NCI-H1694 (cell line): ENCODE measurements around the gene PJA2.

Experiments
- DNase-seq: peaks from one replicate; lab custom pipeline; 2025; lab: John Stamatoyannopoulos, UW

Gene PJA2

GRCh38 chr5:109350537-109351270, 59.1 kb downstream of the PJA2 start:
- DNase-seq, result no peak

GRCh38 chr5:109349388-109349787, 60.4 kb downstream of the PJA2 start:
- no peak for DNase-seq

- DNase-seq, result peak; percentile 49
Measured at GRCh38 chr5:109347252-109347888, 62.4 kb downstream of the PJA2 start.

- DNase-seq, result no peak
Measured at GRCh38 chr5:109345699-109346098, 64.1 kb downstream of the PJA2 start.

DNA sequence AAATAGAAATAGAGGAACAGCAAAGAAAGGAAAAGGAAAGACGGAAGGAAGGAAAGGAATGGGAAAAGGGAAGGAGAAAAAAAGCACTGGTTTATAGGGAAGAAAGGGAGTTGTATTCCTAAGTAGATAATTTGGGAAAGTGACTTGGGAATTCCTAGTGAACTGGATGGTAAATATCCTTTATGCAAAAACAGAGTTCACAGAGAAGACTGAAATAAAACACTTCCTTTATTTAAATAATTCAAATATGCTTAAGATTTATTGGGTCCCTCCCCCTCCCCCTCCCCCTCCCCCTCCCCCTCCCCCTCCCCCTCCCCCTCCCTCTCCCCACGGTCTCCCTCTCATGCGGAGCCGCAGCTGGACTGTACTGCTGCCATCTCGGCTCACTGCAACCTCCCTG, 69.4 kb downstream of the PJA2 start:
- DNase-seq, result no peak

GRCh38 chr5:109335114-109335513, 74.7 kb downstream of the PJA2 start:
- no peak for DNase-seq

DNA sequence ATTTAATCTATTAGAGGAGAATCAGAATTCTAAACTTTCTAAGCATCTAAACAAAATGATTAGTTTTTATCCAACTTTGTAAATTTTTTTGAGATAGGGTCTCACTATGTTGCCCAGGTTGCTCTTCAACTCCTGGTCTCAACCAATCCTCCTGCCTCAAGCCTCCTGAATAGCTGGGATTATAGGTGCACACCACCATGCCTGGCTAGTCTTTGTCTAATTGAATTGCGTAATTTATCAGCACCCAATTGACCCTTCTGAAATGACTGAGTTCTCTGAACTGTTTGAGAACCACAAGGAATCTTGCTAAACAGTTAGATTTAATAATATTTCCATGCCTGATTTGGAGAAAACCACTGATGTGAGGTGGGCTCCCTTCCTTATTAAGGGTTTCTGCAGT, 75.7 kb downstream of the PJA2 start:
- DNase-seq, result no peak

DNA sequence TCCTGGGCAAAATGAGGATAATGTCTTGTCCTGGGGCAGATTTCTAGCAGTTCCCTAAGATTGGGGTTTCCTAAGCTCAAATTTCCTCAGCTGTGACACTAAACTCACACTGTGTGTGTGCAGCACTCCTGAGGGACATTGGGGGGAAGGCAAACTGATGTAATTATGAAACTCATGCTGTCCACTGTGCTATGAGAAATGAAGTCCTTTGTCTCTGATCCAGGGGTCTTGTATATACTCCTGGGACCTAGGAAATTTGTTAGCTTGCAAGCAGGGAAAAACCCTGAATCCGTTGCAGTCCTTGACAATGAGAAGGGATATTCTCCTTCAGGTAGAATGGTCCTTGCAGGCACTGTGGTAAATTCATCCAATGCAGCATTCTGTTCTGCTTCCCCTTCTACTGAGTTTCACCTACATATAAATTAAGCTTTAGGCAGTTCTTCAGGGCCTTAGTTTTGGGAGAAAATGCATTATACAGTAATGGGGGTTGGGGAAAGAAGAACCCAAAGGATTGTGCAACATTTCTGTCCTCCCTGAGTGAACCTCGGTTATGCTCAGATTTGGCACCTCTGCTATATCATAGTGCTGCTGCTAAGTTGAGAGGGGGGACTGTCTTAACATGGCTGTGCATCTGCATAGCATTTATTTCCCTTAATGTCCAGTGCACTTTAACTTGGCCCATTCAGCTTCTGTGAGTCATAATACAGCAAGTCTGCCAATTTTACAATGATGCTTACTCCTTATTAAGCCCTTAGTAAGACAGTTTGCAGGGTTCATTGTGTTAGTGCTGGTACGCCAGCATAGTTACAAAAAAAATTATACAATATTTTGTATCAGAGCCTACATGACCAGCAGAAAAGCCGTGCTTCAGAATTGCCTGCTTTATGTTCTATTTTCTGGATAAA, 80.2 kb downstream of the PJA2 start:
- DNase-seq, result no peak

DNA sequence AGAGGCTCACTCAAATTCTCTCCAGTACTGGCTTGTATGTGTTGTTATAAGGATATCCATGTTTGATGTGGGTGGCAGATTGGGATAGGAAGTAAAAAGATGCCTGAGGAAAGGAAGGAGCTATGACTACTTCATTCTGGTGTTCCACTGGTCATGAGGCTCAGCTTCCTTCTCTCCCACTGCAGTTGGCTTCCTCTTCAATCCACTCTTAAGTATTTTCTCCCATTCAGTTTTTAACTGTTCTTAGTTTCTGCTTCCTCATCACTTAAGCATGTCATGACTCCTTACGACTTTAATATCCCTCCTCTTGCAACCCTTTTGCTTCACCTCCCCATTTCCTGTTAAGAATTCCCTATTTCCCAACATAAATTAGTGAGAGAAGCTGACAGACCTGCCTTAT, 81.1 kb downstream of the PJA2 start:
- DNase-seq, result no peak

DNA sequence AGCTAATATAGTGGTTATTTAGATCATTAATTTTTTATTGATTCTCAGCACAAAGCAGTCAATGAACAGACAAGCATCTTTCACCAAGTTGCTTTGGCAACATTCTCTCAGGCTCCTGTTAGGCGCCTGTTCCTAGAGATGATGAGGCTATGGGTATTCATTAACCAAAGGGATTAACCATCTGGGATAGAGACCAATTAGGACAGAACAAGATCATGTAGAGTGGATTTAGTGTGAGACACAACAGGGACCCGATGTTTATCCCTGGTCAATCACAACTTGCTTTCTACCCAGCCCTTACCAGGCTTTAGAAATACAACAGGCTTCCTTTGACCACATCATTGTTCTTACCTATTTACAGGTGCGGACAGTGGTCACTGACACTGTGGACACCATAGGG, 82.2 kb downstream of the PJA2 start:
- DNase-seq, result no peak

DNA sequence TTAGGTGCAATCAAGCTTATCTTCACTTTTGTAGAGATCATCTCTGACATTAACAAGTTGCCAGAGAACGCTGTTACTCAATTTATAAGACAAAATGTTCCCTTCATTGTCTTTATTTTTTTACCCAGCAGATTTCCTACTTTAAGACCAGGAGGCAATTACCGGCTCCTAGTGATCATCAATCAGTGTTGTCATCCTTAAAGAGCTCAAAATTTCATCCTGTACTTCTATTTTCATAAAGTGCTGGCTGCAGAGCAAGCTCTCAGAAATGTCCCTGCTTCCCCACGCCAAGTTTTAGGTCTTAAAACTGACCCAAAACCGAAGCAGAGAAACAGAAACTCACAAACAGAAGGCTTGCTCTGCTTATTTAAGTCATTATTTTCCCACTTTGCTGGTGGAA, 82.9 kb downstream of the PJA2 start:
- DNase-seq, result no peak

GRCh38 chr5:109325456-109325855, 84.3 kb downstream of the PJA2 start:
- no peak for DNase-seq

- no peak for DNase-seq
Measured at GRCh38 chr5:109324931-109325330, 84.8 kb downstream of the PJA2 start.

- no peak for DNase-seq
Measured at GRCh38 chr5:109324351-109324750, 85.4 kb downstream of the PJA2 start.

- DNase-seq, result no peak
Measured at GRCh38 chr5:109322694-109323093, 87.1 kb downstream of the PJA2 start.

DNA sequence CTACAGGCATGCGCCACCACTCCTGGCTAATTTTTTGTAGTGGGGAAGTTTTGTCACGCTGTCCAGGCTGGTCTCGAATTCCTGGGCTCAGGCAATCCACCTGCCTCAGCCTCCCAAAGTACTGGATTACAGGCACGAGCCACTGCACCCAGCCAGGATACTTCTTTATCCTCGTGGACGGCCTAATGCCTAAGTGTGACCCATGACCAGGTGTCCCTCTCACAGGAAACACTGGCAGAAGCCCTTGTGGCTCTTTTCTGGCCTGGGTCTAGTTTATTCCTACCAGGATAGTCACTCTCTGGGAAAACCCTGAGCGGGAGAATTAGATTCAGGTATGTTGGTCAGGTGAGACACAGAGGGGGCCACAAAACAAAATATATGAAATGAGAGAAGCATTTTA, 90.4 kb downstream of the PJA2 start:
- no peak for DNase-seq

- DNase-seq, result no peak
Measured at GRCh38 chr5:109318455-109319108, 91.2 kb downstream of the PJA2 start.

- DNase-seq, result no peak
Measured at GRCh38 chr5:109316634-109317033, 93.1 kb downstream of the PJA2 start.

DNA sequence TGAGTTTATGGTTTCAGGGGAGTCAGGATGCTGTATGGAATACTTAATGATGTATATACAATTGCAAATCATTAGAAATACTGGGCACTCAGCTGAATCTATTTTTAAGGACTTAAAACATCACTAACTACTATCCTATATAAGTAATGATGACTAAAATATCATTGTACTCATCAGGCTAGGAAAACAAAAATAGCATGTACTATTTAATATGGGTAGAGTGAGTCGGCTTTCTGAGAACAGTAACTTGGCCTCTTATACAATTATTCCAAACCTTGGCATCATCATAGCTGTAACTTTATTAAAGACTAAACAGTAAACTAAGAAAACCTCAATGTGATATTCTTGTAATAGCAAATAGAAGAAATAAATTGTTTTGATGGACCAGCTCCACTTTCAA, 94.5 kb downstream of the PJA2 start:
- DNase-seq, result no peak

DNA sequence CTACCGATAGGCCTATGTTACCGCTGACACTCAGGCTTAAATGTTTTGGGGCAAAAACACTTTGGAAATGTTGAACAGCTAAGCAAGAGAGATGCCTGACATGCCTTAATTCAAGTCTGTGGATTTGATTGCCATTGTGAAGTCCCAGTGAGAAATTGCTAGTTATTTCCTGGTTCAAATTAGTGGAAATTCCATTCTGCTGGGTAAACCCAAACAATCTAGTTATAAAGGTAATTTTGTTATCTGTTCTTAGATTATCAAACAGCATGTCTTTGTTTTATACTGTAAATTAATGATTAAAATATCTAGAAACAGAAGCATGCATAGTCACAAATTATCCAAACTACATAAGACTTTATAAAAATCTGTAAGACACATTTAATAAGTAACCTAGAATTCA, 96.6 kb downstream of the PJA2 start:
- no peak for DNase-seq

GRCh38 chr5:109312695-109313094, 97.1 kb downstream of the PJA2 start:
- DNase-seq, result no peak

DNA sequence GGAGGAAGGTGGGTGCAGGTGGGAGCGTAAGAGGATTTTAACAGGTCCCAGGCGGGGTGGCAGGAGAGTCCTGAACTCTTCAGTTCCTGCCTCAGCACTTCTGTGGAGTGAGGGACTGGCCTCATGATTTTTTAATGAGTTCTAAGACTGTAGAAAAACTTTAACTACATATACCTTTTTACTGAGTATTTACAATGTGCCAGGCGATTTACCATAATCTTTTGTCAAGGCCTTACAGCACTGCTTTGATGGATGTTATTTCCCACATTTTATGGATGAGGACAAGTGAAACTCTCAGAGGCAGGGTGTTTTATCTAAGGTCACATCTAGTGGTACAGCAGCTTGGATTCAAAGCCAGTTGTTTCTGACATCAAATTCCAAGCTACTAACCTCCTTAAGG, 99.5 kb downstream of the PJA2 start:
- no peak for DNase-seq
